Ovary (tissue), 3 donors: ENCODE data around the gene HSD3B7.

ENCODE experiments used
- CTCF ChIP-seq, 3 donors: fragments of 450-650 bp in 2 of 3; fragments of 200-600 bp in 1 of 3; IDR thresholded peaks; one replicate each; pipeline versions ENCODE4 v1.5.1 to v1.8.0; 2016 to 2022; ENCODE audit warnings: antibody characterized with exemption in 3 of 3, mild to moderate bottlenecking in 1 of 3
- EP300 ChIP-seq: sonication (generic); formaldehyde crosslinking; IDR thresholded peaks from one replicate; pipeline ENCODE4 v1.6.1; 2017; ENCODE audit warnings: antibody characterized with exemption
- POLR2A ChIP-seq: fragments of 450-650 bp; IDR thresholded peaks from one replicate; pipeline ENCODE4 v1.6.1; 2017; ENCODE audit warnings: antibody characterized with exemption, mild to moderate bottlenecking, moderate library complexity
- donor health status: DM: no; HTN: no; CAD: no.

DNA sequence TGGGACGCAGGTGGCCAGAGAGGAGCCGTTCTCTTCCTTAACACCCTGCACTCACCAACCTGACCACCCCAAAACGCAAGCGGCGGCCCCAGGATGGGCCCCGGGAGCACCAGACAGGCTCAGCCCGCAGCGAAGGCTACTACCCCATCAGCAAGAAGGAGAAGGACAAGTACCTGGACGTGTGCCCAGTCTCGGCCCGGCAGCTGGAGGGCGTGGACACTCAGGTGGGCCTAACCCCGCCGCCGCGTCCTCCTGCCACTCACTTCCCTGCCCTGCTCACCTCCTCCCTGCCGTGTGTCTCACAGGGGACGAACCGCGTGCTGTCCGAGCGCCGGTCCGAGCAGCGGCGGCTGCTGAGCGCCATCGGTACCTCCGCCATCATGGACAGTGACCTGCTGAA lies 4.6 kb upstream of the HSD3B7 start:
- TF ChIP-seq EP300: no peak
- no peak for TF ChIP-seq CTCF (IDR thresholded peaks at IDR 0.05)
- TF ChIP-seq POLR2A: no peak
